ENCODE results near the gene TRAF3.
"Not testable (repeated sequence)": the region's sequence is repeated elsewhere in the genome, so short reads cannot be mapped to it uniquely, and the experiment has no call there.

The TRAF3 gene

DNA sequence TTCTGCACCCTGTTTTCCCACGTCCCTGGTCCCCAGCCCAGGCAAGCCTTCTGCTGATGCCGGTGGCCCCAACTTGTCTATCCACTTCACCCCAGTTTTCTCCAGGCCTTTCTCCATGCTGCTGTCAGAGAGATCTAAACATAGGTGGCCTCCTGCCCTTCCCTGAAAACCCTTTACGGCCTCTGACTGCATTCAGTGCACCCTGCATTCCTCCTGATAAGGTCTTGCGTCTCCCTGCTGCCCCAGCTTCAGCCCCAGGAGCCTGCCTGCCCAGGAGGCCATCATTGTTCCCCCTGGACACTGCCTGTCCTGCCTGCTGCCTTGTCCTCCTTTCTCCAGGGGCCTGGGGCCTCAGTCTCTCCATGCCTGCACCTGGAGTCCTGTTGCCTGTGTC lies 29.8 kb downstream of the TRAF3 start:
- no peak for DNase-seq (ENCODE audit: low read depth)

DNA sequence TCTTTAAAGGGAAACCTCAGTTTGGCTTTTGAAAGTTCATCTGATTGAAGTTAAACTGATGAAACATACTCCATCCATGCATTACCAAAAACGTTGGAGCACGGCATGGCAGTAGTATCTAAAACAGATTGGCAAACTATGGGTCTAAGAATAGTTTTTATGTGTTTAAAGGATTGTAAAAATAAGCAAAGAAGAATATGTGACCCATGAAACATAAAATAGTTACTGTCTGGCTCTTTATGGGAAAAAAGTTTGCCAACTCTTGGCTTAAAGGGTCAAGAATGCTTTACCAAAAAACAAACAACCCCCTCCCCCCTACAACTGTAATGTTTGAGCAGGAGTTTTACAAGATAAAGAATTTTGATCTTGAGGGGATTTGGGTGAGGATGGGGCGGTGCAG lies 32.6 kb downstream of the TRAF3 start:
- DNase-seq (ENCODE audit: low read depth), result no peak

DNA sequence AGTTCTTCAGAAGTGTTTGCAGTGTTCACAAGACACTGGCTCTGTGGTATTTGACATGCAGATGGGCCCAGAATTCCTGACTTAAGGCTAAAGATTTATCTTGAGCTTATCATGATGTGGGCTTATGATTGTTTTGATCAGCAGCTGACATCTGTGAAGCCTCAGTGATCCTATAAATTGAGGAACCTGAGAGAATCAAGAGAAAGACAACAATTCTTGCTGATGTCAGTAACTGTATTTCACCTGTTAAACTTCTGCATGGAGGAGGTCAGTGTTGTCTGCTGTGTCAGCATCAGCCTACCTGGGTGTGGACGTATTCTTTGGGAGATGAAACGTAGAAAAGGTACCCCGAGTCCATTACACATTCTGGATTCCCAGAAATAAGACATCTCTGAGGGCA lies 33.3 kb downstream of the TRAF3 start:
- DNase-seq (ENCODE audit: low read depth), result no peak

DNA sequence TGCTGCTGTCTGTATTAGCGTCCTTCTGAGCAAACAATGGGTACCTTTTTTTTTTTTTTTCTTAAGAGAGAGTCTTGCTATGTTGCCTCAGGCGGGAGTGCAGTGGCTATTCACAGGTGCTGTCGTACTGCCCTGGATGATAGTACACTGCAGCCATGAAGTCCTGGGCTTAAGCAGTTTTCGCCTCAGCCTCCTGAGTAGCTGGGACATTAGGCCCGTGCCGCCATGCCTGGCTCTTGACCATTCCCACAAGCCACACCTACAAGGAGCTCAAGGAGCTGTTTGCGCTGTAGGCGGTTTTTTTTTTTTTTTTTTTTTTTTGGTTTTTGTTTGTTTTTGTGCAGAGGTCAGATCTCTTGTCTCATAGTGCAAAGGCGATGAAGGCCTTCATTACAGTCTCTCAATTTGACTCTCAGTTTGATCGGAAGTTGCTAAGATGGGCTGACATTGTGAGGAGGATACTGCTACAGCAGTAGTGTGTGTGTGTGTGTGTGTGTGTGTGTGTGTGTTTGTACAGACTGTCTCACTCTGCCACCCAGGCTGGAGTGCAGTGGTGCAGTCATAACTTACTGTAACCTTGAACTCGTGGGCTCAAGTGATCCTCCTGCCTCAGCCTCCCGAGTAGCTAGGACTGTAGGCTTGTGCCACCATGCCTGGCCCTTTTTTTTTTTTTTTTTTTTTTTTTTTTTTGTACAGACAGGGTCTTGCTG lies 34.2 kb downstream of the TRAF3 start:
- no peak for DNase-seq (ENCODE audit: low read depth)

DNA sequence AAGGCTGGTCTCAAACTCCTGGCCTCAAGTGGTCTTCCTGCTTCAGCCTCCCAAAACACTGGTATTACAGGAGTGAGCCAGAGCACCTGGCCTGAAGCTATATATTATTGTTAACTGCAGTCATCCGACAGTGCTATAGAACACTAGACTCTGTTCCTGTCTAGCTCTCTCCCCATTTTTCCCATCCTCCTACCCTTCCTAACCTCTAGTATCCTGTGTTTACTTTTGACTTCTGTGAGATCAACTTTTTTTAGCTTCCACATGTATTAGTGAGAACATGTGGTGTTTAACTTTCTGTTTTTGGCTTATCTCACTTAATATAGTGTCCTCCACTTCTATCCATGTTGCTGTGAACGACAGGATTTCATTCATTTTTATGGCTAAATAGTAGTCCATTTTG lies 34.7 kb downstream of the TRAF3 start:
- DNase-seq (ENCODE audit: low read depth), result no peak

DNA sequence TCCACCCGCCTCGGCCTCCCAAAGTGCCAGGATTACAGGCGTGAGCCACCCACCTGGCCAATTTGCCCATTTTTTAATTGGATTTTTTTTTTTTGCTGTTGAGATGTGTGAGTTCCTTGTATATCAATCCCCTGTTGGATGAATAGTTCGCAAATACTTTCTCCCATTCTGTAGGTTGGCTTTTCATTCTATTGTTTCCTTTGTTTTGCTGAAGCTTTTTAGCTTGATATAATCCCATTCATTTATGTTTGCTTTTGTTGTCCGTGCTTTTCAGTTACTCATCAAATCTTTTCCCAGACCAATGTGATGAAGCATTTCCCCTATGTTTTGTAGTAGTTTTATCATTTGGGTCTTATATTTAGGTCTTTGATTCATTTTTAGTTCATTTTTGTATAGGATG lies 36.4 kb downstream of the TRAF3 start:
- DNase-seq (ENCODE audit: low read depth), result no peak

DNA sequence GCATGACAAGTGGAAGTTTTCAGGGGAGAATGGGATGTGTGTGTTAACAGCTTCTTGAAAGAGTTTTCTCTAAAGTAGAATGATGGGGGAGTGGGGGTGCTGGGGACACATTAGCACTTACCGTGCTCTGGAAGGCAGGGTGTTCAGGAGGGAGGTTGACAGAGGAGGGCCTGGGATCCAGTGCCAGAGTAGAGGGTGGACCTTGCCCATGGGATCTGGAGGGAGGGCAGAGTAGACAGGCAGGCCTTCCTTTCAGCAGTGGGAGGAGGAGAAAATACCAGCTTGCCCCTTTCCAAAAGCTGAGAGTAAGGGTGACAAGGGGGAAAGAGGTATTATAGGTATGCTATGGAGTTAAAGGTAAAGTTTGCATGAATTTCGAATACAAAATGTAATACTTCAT lies 40.1 kb downstream of the TRAF3 start:
- no peak for DNase-seq (ENCODE audit: low read depth)

DNA sequence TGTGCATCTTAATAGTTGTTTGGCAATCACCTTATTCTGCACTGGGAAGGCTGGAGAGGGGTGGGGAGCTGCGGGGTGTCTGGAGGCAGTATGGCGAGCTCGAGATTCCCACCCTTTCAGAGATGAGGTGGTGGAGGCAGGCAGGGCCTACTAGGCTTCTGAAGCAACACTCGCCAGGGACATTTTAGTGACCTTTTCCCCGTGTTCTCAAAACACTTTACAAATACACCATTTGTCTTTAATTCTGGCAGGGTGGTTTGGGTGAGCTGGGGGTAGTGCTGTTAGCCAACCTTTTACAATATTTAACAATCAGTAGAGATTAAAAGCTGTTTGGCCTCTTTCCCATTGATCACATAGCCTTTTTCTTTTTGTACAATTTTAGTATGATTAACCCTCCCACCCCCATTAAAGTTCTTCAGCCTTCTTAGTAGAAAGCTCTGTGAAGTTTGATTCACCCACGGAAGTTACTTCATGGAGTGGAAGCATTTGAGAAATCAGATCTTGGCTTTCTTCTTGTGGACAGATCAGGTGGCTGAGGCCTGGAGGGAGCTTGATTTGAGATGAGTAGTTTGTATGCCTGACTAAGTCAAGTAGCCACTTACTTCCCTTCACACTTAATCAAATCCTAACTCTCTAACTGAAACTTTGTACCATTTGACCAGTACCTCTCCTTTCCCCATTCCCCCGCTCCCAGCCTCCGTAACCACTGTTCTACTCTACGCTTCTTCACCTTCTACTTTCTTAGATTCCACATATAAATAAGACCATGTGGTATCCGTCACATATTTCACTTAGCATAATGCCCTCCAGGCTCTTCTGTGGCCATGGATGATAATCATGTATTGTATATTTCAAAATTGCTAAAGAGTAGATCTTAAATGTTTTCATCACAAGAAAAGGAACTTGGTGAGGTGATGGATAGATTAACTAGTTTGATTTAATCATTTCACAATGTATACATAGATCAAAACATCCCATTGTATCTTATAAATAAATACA lies 41.0 kb downstream of the TRAF3 start:
- no peak for DNase-seq (ENCODE audit: low read depth)

DNA sequence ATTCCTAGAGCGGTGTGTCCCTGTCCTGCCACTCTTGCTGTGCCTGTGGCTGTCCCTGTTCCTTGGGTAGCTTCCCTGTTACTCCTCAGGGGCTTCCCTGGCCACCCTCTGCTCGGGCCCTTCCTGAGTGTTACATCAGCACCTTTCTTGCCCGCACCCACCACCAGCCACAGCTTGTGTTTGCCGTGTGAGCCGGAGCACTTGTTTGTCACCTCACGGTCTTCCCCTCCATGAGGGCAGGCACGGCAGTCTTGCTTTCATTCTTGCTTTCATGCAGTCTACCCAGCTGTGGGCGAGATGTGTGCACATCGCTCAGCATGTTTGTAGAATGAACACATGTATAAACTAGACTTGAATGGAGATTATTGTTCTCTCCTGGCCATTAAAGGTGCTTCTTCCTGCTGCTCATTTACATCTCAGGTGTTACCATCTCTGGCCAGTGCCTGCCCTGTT lies 42.0 kb downstream of the TRAF3 start:
- DNase-seq (ENCODE audit: low read depth), result peak; percentile 21

DNA sequence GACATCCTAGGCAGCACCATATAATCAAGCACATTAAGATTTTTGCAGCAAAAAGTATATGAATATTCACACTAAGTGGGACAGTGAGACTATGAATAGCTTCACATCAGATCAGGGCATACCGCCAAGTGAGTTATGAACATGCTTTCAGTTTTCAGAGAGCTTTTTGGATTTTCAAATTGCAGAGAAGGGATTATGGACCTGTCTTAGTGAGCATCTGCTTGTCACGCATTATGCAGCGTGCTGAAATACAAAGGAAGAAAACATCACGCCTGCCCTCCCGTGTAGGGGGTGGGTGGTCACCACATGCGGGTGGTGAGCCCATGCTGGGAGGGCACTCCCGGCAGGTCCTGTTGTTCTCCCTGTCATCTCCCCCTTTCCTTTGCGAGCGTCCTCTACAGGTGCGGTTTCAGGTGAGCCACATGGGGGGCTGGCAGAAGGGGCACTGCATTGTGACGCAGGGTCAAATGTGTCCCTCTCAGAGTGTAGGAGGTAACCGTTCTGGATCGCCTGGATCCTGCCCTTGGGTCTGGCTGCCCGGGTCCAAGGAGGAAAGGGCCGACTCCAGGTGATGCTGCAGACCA lies 42.6 kb downstream of the TRAF3 start:
- DNase-seq (ENCODE audit: low read depth), result no peak

DNA sequence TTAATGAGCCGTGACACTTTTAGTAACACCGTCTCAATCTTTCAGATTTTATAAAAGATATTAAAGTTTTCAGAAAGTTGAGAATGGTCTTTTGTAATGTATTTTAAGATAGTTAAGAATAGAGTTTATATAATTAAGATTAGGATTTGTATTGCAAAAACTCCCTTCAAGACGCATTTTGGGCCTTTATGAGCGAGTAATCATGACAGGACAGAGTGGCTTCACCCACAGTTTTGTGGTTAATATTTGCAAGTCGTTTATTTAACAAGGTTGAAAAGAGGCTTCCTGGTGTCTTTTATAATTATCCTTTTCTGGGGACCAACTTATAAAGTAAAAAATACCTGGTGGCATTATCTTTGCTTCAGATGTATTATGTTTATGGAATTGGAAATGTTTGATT lies 44.0 kb downstream of the TRAF3 start:
- DNase-seq (ENCODE audit: low read depth), result no peak

DNA sequence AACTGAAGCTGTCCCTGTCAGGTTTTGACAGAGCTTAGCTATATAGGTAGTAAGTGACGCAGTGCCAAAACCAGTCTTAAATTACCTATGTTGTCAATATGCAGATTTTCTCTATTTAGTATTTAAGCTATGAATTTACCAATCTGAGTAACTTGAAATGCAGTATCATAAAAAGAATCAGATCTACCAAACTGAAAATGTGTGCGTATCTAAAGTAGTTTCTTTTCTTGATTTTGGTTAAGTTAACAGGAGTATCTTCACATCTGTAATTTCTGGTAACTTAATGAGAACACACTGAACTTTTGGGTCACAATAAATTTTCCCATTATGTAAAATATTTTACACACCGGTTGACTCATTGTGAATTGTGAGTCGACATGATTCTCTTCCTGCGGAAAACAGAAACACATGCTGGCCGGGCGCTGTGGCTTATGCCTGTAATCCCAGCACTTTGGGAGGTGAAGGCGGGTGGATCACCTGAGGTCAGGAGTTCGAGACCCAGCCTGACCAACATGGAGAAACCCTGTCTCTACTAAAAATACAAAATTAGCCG lies 45.1 kb downstream of the TRAF3 start:
- no peak for DNase-seq (ENCODE audit: low read depth)

DNA sequence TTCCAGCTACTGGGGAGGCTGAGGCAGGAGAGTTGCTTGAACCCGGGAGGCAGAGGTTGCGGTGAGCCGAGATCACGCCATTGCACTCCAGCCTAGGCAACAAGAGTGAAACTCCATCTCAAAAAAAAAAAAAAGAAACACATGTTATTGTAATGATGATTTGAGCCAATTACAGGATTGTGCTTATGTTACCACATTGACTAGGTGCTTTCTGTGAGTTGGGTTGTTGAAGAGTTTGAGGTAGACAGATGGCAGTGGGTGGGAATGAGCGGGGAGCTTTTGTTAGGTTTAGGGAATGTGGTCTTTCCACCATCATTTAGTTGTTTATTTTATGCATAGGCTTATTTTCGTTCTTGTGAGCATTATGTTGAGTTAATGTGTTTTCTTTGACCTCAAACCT lies 45.6 kb downstream of the TRAF3 start:
- not testable (repeated sequence) for DNase-seq (ENCODE audit: low read depth)

DNA sequence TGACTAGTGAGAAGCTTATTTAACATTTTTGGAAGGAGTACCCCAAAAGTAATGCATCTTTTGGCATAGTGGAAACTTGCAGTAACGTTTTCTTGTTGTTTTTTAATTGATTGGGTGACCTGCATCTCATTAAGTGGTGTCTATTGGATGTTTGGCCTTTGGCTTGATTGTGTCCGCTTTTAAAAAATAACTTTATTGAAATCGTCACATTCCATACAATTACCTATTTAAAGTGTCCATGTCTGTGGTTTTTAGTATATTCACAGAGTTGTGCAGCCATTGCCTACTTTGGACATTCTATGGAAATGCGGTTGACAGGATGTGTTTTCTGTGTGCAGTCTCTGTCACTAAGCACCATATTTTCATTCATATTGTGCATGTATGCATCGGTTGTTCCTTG lies 46.3 kb downstream of the TRAF3 start:
- no peak for DNase-seq (ENCODE audit: low read depth)

DNA sequence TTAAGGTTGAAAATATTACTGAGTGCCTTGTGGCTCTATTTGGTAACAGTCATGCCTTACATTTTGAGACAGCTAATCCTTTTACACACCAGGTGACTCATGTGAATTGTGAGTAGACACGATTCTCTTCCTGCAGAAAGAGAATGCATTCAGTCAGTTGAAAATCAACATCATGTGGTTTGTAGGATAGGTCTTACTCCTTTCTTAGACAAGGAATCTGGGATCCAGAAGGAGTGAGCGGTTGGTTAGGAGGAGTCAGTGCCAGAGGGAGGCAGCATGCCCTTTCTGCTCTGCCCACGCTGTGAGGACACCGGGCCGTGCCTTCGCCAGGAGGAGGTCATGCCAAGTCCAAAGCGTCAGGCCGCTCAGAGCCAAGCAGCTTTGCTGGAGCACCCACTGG lies 47.6 kb downstream of the TRAF3 start:
- DNase-seq (ENCODE audit: low read depth), result no peak

DNA sequence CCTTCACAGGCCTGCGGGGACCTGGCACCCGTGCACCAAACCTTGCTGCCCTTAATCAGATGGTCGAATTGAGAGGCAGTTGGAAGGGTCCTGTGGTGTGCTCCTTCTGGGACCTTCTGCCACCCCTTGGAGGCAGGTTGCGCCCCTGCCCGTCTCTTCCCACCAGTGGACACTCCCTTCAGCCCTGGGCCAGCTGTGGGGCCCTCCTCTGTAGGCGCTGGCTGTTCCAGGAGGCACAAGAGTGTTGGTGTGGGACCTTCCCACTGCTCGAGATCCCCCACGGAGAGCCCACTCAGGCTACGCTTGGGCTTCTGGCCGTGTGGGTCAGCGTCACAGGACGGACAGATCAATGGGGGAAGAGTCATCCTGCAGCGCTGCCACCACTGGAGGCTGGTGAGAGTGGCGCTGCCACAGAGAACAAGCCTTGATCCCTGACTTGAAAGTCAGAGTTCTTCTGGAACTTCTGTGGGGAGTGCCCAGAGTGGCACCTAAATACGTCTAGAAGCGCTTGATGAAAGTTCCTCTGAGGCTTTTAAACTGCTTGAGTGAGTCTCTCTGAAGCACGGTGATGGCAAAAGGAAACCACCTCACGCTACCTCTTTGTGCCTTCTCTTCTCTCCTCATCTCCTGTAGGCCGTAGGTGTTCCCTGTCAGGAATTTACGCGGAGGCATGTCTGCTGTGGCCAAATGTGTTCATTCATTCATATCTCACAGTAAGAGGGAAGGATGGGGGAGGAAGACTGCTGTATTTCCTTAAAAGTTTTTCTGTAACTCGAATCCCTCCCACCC lies 48.3 kb downstream of the TRAF3 start:
- no peak for DNase-seq (ENCODE audit: low read depth)

DNA sequence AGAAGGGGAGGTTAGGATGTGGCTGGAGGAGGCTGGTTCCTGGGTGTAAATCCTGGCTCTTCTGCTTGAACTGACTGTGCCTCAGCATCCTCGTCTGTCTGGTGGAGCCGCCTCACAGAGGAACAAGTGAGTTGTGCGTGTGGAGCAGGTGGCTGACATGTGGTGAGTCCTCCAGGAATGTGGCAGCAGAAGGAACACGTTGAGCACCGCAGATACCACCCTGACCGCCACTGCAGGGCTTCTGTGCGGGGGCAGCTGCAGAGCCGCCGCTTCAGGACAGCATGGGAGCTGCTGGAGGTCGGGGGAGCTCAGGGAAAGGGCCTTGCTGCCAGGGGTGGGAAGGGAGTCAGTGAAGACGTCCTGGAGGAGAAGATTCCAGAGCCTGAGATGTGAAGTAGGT lies 48.9 kb downstream of the TRAF3 start:
- no peak for DNase-seq (ENCODE audit: low read depth)

DNA sequence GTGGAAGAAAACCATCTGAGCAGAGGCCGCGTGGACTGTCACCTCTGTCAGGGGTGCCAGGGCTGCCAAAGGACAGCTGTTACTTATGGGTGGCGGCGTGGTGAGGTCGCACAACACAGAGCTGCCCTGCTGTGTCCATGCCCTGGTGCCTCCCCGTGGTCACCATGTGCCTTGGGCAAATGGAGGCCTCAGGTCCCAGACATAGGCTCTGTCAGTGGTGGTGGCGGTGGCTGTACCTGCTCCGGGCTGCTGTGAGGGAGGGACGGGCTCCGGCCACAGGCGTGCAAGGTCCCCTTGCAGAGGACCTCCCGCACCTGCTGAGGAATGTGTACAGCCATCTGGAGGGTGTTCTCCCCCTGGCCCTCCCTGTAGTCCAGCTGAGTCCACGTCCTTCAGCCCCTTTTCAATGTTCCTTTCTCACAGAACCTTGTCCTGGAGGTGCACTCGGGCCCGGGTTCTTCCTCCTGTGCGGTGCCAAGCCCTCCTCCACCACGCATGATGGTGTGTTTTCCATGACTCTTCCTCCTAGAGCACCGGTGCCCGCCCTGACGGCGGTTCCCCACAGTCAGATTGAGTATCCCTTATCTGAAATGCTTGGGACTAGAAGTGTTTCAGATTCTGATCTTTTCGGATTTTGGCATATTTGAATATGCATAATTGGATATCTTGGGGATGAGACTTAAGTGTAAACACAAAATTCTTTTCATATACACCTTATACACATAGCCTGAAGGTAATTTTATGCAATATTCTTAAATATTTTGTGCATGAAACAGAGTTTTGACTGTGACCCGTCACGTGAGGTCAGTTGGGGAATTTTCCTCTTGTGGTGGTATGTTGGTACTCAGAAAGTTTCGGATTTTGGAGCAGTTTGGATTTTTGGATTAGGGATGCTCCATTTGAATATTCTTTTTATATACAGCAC lies 49.8 kb downstream of the TRAF3 start:
- no peak for DNase-seq (ENCODE audit: low read depth)

DNA sequence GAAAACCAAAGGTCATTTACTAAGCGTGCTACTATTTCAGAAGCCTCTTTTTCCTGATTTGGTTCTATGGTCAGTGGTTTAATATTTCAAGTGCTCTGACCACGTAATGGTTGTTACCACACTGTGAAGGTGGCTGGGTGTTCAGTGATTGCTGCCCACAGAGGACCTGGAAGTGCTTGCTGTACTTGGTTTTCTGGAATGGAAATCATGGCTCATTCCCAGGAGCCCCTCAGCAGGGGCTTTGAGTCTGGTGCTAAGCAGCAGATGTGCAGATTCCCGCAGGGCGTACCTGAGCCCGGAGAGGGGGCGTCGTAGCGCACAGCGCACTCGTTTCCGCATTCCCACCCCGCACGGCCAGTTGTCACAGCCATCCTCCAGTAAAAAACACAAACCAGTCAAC lies 50.5 kb downstream of the TRAF3 start:
- DNase-seq (ENCODE audit: low read depth), result no peak

DNA sequence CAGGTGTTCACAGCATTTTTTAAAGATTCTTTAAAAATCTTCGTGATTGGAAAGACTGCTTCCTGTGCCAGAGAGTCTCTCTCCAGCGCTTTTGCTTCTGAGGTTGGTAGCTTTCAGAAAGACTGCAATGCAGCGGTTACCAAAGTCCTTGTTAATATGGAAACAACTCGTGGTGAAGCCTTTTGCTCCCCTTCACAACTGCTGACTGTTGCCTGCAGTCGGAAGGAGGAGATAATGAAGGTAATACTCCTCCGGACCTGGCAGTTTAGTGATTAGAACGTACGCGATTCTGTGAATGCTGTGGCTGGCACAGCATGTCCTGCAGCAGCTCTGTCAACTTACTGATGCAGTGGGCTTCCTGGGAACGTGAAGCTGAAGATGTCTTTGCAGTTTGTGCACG lies 50.9 kb downstream of the TRAF3 start:
- DNase-seq (ENCODE audit: low read depth), result no peak
